D721Med (cell line): ENCODE measurements around the gene GNAO1.

Experiments
- DNase-seq: peaks from one replicate; pipeline ENCODE4 v3.0.0; 2011; ENCODE audit warnings: low spot score; ENCODE audit not compliant: insufficient read length
- FAIRE-seq: peaks from 2 replicates; lab custom pipeline; 2011; peaks lifted over from hg19 to GRCh38; lab: Jason Lieb, UNC
- TF ChIP-seq, protein P1 (sequence below): IDR thresholded peaks from 2 replicates; pipeline ENCODE4 v1.5.1; 2012; ENCODE audit warnings: mild to moderate bottlenecking, control low read depth; ENCODE audit not compliant: insufficient read depth; ENCODE audit errors: missing control alignments

The GNAO1 gene

DNA sequence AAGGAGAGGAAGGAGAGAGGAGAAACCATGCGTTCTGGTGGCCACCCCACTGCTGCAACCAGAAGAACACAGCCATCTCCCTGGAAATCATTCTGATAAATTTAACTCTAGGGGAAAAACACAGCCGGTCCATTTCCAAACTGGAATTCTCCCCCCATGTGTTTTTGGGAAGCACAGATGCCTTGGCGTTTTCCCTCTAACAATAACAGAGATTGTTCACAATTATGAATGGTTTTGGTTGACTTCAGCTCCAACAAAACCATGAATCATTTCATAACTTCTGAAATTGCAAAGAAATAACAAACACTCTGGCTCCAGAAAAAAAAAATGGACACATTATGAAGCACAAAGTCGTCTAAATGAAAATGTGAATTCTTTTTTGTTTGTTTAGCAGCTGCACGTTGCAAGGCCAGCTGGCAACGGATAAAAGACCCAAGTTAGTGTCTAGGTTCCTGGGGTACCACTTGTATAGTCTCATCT, 46.2 kb downstream of the GNAO1 start:
- FAIRE-seq: no peak
- TF ChIP-seq, protein P1, sequence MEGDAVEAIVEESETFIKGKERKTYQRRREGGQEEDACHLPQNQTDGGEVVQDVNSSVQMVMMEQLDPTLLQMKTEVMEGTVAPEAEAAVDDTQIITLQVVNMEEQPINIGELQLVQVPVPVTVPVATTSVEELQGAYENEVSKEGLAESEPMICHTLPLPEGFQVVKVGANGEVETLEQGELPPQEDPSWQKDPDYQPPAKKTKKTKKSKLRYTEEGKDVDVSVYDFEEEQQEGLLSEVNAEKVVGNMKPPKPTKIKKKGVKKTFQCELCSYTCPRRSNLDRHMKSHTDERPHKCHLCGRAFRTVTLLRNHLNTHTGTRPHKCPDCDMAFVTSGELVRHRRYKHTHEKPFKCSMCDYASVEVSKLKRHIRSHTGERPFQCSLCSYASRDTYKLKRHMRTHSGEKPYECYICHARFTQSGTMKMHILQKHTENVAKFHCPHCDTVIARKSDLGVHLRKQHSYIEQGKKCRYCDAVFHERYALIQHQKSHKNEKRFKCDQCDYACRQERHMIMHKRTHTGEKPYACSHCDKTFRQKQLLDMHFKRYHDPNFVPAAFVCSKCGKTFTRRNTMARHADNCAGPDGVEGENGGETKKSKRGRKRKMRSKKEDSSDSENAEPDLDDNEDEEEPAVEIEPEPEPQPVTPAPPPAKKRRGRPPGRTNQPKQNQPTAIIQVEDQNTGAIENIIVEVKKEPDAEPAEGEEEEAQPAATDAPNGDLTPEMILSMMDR: no peak
- no peak for DNase-seq

DNA sequence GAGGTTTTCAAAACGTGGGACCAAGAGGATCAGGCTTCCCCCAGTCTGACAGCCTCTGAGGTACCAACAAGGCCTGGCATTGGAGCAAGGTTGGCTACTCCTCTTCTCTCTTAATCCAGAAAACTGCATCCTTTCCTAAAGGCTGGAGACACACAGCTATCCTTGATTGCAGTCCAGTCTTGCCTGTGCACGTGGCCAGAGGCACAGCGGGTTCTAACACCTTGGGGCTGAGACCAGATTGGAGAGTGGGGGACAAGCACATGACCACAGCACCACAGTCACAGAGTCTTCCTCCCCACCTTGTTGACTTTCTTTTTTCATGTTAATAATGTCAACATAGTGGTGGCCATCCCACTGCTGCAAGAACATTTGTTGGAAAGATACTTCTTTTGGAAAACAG, 46.9 kb downstream of the GNAO1 start:
- TF ChIP-seq, protein P1: no peak
- no peak for DNase-seq
- no peak for FAIRE-seq

DNA sequence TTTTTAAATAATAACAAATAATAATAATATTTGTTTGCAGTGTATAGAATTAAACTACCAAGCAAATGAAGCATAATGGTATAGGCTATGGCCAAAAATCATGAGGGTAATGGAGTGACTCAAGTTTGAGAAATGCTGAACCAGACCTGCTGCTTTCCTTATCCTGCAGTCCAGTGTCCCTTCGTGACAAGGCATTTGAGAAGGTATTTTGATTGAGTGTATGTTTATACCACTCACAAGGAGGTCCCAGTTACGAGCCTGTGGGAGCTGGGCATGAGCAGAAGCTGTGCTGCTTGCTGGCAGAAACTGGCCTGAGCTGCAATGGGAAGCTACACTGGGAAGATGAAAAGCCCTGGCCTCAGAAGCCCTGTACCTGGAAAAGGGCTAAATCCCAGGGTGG, 50.3 kb downstream of the GNAO1 start:
- DNase-seq: no peak

DNA sequence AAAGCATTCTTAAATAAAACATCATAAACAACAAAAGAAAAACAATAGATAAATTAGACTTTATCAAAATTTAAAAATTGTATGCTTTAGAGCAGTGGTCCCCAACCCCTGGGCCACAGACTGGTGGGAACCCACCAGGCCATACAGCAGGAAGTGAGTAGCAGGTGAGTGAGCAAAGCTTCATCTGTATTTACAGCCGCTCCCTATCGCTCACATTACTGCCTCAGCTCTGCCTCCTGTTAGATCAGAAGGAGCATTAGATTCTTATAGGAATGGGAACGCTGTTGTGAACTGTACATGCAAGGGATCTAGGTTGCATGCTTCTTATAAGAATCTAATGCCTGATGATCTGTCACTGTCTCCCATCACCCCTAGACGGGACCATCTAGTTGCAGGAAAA, 51.5 kb downstream of the GNAO1 start:
- TF ChIP-seq, protein P1: no peak
- DNase-seq (no peak), FAIRE-seq (no peak)

More for the DNA sequence above, 50.3 kb downstream of the GNAO1 start:
- TF ChIP-seq, protein P1: no peak
- no peak for FAIRE-seq

DNA sequence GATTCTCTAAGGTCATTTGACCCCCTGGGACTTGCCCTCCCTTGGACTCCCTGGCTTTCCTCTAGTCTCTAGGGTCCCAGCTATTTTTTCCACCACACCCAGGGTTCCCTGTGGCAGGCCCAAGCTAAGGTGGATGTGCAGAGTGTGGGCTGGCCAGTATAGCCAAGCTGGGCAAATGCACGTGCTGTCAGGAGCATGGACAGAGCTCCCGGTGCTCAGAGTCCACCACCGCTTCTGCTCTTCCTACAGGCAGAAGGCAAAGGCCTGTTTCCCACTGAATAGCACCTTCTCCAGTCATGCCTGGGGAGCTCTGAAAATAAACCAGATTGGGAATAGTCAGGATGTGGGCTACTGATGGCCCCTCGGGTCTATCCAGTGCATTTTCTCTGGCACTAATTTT, 53.3 kb downstream of the GNAO1 start:
- no peak for DNase-seq
- no peak for FAIRE-seq
- TF ChIP-seq, protein P1: no peak

DNA sequence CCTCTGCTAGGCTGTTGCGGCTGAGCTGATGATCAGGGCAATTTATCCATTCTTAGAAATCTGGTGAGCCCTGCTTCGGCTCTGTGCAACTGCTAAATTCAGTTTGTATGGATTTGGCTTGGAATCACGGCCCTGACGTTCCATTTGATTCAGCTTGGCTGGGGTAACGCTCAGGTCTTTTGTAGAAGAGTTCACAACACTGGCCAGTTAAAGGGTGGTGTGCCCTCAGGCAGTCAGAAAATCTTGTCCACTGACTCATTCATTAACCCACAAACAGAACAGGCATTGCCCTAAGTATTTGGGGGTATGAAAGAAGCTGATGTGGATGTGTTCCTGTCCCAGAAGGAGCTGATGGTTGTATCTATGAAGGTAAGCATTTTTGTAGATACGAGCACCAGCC, 53.9 kb downstream of the GNAO1 start:
- TF ChIP-seq, protein P1: no peak
- FAIRE-seq (no peak), DNase-seq (no peak)

DNA sequence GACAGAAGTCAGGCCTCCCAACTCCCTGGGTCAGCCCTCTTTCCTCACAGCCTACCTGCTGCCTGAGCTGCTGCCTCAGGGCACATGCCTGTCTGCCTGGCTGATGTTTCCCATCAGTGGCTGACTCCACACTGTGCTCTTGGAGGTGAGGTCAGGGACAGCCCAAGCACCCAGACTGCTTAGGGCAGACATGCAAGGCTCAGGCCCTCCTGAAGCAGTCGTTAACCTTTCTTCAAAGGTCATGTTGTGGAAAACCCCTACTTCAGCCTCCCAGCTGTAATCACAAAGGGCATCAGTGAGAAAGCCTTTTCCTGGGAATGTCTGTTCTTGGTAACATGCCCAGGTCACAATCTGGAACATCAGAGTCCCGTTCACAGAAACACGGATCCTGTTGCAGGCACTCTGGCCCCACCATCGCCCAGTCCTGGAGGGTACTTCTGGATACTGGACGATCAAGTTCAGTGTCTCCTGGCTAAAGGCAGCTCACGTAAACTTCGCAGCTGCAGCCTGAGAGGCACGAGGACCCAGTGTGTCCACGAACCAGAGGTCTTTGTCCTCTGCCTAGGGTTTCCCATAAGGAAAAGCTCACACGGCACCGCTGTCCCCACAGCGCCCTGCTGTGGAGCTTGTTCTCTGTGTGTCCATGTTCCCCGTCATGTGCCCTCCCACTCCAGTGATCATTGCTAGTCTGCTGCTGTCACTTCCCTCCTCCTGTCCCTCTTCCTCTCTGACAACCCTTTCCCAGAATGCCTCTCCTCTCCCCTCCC, 54.9 kb downstream of the GNAO1 start:
- DNase-seq (no peak), FAIRE-seq (no peak)
- TF ChIP-seq, protein P1: no peak
